GM18519 (cell line): Measurements from ENCODE around the gene IMPG1.
"Not testable (repeated sequence)": the region's sequence is repeated elsewhere in the genome, so short reads cannot be mapped to it uniquely, and the experiment has no call there.

Source experiments
- ATAC-seq: cut with Tn5 transposase; IDR thresholded peaks from one replicate; pipeline ENCODE4 v1.9.1; 2021; ENCODE audit warnings: mild to moderate bottlenecking, moderate library complexity; ENCODE audit not compliant: unreplicated experiment, low FRiP score

Gene IMPG1

GRCh38 chr6:75963569-75963968, 108.9 kb downstream of the IMPG1 start:
- no peak for ATAC-seq

- ATAC-seq = no peak
Observed at GRCh38 chr6:75952128-75952527, 120.3 kb downstream of the IMPG1 start.

DNA sequence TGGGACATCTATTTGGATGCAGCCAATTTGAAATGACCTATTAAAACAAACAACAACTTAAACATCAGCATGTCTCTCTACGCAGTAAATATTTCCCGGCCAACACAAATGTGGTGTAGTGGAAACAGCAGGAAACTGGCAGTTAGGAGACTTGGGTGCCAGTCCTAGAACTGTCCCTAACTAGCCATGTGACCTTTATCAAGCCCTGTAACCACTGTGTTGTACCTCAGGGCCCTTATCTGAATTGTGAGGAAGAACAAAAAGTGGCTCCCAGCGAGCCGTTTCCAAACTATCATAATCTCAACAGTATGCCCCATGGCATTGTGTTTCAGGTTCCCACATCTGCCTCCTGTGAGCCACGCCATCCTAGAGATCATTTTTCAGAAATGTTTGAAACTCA, 124.5 kb downstream of the IMPG1 start:
- no peak for ATAC-seq

DNA sequence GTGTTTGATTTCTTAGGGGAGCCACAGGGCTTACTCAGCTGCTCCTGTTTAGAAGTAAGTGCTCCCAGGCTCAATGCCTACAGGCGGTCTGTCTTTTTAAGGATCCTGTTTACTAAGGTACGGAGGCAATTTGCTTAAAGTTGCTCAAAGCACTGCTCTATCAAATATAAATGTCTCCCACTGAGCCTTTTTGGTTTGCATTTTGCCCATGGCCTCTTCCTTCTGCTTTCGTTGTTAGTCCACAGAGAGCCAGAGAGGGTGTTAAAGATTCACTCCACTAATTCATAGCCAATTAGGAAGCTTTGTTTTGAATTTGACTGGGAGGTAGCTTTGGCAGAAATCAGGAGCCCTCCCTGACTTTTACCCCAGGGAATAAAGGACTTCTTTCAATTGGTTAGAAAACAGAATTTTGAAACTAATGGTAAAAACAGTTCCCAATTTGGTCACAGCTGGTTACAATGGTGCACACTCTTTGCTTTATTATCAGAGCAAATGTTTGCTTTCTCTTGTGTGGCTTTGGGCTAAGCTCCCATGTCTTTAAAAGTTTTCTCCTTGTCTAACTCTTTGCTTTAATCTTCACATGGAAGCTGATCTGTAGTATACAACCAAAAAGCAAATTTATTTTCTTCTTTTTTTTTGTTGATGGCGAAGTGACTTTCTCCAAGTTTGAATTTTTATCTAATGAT, 126.2 kb downstream of the IMPG1 start:
- no peak for ATAC-seq

DNA sequence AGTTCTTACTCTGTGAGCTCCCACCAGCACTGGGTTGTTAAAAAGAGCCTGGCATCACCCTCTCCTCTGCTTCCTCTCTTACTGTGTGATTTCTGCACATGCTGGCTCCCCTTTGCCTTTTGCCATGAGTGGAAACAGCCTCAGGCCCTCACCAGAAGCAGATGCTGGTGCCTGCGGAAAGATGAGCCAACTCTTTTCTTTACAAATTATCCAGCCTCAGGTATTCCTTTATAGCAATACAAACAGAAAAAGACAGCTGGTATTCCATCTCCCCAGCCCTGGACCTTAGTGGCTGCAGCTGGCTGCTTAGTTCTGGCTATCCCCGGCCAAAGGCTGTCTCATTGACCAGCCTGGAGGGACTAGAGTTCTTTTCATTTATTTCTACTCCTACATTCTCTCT, 129.1 kb downstream of the IMPG1 start:
- no peak for ATAC-seq

DNA sequence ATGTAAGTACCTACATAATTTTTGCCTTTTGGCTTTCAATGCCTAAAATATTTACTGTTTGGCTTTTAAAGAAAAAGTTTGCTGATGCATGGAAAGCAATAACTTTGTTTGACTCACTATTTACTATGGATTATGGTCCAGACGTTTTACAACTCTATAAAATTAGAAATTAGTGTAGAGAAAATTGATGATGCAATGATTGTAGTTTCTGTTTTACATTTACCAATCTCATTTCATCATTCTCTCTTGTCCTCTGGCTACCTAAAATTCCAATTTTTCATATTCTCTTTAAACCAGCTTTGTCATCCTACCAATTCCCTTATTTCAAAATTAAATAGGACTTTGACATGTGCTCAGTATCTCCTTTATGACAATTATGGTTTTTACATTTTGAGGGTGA, 131.0 kb downstream of the IMPG1 start:
- no peak for ATAC-seq

GRCh38 chr6:75940564-75940963, 131.9 kb downstream of the IMPG1 start:
- no peak for ATAC-seq

DNA sequence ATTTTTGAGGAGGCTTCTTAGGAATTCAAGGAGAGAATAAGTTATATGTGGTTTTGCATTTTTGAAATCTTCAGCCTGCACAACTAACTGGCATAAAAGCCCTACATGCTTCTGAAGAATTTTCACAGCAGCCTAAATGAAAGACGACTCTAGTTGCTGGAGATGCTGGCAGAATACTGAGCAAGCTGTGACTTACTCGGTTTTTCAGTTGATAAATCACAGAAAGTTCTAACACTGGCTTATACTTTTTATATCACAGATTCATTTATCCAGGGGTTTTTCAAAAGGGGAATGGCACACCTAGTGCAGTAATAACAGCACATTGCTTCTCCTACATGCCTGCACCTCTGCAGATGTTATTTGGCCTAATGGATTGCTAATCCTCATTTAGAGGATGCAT, 134.6 kb downstream of the IMPG1 start:
- ATAC-seq = no peak

DNA sequence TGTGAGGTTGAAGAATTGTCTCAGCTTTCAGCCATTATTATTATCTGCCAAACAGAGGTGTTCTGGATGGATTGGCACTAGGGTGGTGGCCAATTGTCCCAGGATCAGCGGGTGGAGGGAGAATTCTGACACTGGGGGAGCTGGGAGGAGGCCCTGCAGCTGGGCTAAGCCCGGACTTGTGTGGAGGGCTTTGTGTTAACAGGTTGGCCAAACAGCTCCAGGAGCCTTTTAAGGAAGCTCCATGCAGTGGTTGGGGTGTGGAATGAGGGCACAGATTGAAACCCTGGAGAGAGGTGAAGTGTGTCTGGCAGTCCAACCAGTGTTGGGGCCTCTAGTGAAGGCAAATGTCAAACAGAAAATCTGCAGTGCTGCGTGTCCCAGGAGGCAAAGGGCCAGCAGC, 135.8 kb downstream of the IMPG1 start:
- no peak for ATAC-seq

DNA sequence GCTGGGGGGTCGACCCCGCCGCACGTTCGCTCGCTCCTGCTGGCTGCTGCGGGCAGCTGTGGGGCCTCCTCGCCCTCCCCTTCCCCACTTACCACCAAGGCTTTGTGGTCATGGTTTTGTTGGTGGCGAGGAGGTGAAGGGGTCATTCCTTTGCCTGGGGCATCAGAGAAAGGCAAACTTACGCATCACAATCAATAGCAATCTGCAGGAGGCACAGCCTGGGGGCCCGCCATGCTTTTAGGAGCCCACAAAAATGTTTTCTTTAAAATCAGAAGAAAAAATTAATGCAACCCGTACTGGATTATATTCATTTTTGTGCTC, 137.0 kb downstream of the IMPG1 start:
- no peak for ATAC-seq

GRCh38 chr6:75934643-75935472, 137.6 kb downstream of the IMPG1 start:
- ATAC-seq = peak; percentile 44

DNA sequence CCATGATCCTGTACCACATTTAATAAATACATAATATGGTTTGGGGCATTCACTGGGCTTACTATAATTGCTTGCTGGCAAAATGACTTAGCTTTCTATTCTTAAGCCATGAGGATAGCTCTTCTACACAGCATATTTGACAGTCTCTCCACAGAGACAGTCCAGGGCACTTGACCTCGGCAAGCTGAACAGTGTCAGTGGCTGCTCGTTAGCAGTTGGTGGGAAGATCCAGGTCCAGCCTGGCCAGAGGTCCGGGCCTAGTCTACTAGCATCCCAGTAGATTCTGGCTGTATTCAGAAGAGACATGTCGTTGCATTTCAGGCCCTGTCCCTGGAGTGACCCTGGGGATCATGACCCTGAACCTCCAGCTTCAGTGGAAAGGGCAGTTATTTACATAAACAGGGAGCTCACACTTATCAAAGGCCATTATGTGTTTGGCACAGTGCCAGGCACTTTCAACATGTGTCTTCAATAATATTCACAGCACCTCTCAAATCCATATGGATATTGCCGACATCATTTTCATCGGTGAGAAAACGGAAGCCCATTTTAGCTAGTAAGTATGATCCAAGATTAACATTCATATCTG, 139.0 kb downstream of the IMPG1 start:
- ATAC-seq = no peak

GRCh38 chr6:75932067-75932466, 140.4 kb downstream of the IMPG1 start:
- ATAC-seq = peak; percentile 40

GRCh38 chr6:75931011-75931680, 141.3 kb downstream of the IMPG1 start:
- ATAC-seq = no peak

- ATAC-seq = peak; percentile 44
Observed at GRCh38 chr6:75926293-75927168, 145.9 kb downstream of the IMPG1 start.

- no peak for ATAC-seq
Observed at GRCh38 chr6:75922226-75922625, 150.2 kb downstream of the IMPG1 start.

GRCh38 chr6:75913040-75913439, 159.4 kb downstream of the IMPG1 start:
- ATAC-seq = no peak

DNA sequence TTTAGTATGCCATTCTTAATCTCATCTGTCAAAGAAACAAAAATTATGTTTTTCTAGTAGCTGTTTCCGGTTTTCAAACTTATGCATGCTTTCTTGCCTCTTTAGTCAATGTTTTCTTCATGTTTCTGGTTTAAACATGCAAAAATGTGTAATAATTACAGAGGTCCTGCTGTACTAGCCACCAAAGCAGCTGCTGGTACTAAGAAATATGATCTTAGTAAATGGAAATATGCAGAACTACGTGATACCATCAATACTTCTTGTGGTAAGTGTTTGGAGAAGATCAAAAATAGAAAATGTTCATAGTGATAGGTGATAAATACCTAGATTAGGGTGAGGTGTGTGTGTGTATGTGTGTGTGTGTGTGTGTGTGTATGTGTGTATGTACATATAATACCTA, 165.0 kb downstream of the IMPG1 start:
- ATAC-seq = no peak

- ATAC-seq = no peak
Observed at GRCh38 chr6:75906871-75907270, 165.6 kb downstream of the IMPG1 start.

- not testable (repeated sequence) for ATAC-seq
Observed at GRCh38 chr6:75905129-75905528, 167.3 kb downstream of the IMPG1 start.
